AG08395 (cell line): Measurements from ENCODE around the gene SENP7.
"Not testable (repeated sequence)": the region's sequence is repeated elsewhere in the genome, so short reads cannot be mapped to it uniquely, and the experiment has no call there.

Source experiments
- DNase-seq: peaks from one replicate; pipeline ENCODE4 v3.0.0; 2012; ENCODE audit warnings: mixed read lengths, low spot score

Gene SENP7

GRCh38 chr3:101512646-101513418 is at the start of gene SENP7:
Gene SENP7, minus strand, starts transcription at chr3:101513212. Its CDS starts 82 bp downstream, at chr3:101513130.
- DNase-seq, result peak; percentile 97

GRCh38 chr3:101561630-101562328 is 48.8 kb upstream of the SENP7 start, which contains the start of gene TRMT10C:
Gene TRMT10C, plus strand, starts transcription at chr3:101561868. Its CDS starts 2,914 bp downstream, at chr3:101564782.
- peak; percentile 96 for DNase-seq

- DNase-seq, result no peak
These were observed 43.1 kb upstream of the SENP7 start for GRCh38 chr3:101556064-101556463.

- DNase-seq, result not testable (repeated sequence)
These were observed 40.4 kb upstream of the SENP7 start for GRCh38 chr3:101553381-101553780.

GRCh38 chr3:101551359-101552081 is 38.5 kb upstream of the SENP7 start:
- DNase-seq, result not testable (repeated sequence)

- no peak for DNase-seq
These were observed 36.5 kb upstream of the SENP7 start for GRCh38 chr3:101549473-101549872.

GRCh38 chr3:101548527-101549105 is 35.6 kb upstream of the SENP7 start:
- DNase-seq, result no peak

GRCh38 chr3:101544161-101544850 is 31.3 kb upstream of the SENP7 start:
- no peak for DNase-seq

- no peak for DNase-seq
These were observed 29.9 kb upstream of the SENP7 start for GRCh38 chr3:101542957-101543356.

- DNase-seq, result not testable (repeated sequence)
These were observed 23.9 kb upstream of the SENP7 start for GRCh38 chr3:101536955-101537354.

- DNase-seq, result no peak
These were observed 23.3 kb upstream of the SENP7 start for GRCh38 chr3:101536266-101536665.

- DNase-seq, result no peak
These were observed 22.2 kb upstream of the SENP7 start for GRCh38 chr3:101535221-101535620.

- no peak for DNase-seq
These were observed 20.6 kb upstream of the SENP7 start for GRCh38 chr3:101533603-101533968.

- DNase-seq, result no peak
These were observed 20.0 kb upstream of the SENP7 start for GRCh38 chr3:101532783-101533602.

- DNase-seq, result peak; percentile 10
These were observed 18.6 kb upstream of the SENP7 start for GRCh38 chr3:101531473-101532086.

- DNase-seq, result no peak
These were observed 17.7 kb upstream of the SENP7 start for GRCh38 chr3:101530686-101531047.

GRCh38 chr3:101529816-101530685 is 17.0 kb upstream of the SENP7 start:
- no peak for DNase-seq

- DNase-seq, result no peak
These were observed 14.9 kb upstream of the SENP7 start for GRCh38 chr3:101527906-101528305.

GRCh38 chr3:101527441-101527840 is 14.4 kb upstream of the SENP7 start:
- no peak for DNase-seq
